Glomerular endothelial cell (primary cell): ENCODE data around the gene PCSK6. TPM values are rescaled to one million over a fixed set of nuclear protein-coding genes. Genes with fewer than 3 reads are reported as not detected.

Source experiments
- DNase-seq: peaks from one replicate; pipeline ENCODE4 v3.0.0-alpha.2; 2011; ENCODE audit warnings: low read depth, low spot score; ENCODE audit errors: extremely low read depth
- total RNA-seq: library from RNA; depleted of rRNA; stranded (reverse); fragments of >200 nt; gene quantifications from 2 replicates; pipeline ENCODE4 v1.2.3, GENCODE V29; 2015

Gene PCSK6
- total RNA-seq = 19.2 and 24.4 TPM in 2 replicates

DNA sequence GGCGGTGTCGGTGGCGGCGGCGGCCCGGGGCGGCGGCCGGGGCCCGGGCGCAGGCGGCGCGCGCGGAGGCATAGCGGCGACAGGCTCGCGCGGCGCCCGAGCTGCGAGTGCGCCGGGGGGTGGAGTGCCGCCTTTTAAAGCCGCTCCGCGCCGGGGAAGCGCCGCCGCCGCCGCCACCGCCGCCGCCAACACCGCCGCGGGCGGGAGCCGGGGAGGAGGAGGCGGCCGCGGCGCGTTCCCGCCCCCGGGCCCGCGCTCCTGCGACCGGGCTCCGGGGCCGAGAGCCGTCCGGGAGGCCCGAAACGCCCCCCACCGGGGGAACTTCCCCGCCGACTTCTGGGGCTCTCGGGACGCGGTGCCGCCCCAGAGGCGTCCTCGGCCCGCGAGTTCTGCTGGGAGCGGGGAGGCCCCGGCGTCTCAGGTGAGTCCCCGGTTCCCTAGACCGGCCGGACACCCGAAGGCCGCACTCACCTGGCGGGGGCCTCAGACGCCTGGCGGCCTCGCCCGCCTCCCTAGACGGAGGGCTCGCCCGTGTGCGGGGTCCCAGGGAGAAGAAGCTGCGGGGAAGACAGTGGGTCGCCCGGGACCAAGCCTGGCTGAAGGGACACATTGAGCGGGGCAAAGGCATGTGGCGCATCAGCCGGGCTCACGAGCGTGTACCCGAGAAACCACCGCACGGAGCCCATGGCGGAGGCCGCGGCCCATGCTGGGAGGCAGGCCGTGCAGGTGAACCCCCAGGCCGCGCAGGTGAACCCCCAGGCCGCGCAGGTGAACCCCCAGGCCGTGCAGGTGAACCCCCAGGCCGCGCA is at the start of gene PCSK6:
Gene PCSK6 (minus strand): TSS at position 109 of the 809 bp plus-strand sequence. CDS start 37 bp downstream, at position 72.
- DNase-seq = no peak

DNA sequence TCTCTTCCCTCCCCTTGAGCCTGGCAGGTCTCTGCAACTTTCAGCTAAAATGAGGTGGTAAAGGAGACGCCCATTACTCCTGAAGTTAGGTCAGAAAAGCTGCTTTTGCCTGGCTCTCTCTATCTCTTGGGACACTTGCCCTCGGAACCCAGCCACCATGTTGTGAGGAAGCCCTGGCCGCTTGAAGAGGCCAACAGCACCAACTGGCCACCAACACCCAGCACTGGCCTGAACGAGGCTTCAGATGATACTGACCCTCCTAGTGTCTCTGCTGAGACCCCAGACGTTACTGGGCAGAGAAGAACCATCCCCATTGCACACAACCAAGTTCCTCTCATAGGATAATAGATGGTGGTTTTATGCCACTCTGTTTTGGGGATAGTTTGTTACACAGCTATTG is 49.5 kb upstream of the PCSK6 start:
- DNase-seq = no peak

DNA sequence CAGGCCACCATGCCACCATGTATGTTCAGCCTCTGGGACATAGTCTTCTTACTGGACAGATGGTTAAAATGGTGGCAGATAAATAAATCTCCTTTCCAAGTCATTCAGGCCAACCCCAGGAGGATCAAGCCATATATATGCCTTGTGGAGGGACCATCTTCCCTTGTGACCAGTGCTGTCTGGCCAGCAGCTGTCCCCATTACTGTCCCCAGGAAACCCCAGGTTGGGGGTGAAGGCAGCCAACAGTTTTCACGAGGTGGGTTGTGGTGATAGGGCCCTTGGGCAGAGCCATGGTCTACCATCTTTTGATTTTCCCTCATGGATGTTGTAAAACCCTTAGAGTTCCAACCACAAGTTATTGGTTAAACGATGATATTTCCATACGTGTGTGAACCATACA is 48.7 kb upstream of the PCSK6 start:
- DNase-seq = no peak

DNA sequence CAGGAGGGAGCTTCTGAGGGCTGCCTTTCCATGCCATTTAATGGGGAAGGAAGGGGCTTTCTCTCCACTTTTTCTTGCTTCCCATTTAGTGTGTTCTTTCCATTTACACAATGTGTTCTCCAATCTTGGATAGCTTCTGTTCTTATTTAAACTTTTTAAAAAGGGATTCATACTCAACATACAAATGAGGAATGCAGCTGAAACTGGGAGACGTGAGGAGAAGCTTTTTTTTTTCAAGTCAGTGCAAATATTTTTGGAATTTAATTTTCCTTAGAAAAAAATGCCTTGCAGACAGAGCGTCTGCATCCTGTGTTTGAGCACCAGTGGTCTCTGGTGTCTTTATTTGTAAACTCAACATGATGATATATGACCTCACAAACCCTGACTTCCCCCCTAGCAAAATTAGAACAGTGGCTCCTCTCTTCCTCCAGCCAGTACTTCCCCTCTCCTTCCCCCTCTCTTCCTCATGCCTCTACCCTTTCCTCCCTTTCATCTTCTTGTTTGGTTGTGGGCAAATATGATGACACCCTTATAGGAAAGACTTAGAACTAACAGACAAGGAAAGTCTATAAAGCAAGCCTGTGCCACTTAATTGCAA is 48.1 kb upstream of the PCSK6 start:
- DNase-seq = no peak

DNA sequence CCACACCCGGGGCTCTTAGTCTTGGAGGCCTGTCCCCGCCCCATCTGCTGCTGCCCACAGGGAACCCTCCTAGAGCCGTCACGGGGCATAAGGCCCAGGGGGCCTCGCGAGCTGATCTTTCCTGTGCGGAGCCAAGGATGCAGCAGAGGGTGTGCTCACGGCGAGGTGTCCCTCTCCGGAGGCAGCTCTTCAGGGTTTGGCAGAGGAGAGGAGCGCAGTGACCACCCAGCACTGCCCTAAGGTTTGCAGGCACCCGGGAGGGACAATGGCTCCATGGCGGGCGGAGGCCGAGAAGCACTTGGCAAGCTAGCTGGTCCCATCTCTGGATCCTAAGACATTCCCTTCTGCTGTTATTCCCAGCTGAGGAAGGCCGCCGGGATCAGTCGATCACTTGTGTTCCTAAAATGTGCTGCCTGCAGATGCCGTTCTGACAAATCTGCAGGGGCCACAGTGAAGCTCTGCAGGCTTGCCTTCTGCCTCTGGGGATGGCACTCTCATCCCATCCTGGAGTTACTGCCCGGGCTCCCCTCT is 47.4 kb upstream of the PCSK6 start:
- DNase-seq = no peak

DNA sequence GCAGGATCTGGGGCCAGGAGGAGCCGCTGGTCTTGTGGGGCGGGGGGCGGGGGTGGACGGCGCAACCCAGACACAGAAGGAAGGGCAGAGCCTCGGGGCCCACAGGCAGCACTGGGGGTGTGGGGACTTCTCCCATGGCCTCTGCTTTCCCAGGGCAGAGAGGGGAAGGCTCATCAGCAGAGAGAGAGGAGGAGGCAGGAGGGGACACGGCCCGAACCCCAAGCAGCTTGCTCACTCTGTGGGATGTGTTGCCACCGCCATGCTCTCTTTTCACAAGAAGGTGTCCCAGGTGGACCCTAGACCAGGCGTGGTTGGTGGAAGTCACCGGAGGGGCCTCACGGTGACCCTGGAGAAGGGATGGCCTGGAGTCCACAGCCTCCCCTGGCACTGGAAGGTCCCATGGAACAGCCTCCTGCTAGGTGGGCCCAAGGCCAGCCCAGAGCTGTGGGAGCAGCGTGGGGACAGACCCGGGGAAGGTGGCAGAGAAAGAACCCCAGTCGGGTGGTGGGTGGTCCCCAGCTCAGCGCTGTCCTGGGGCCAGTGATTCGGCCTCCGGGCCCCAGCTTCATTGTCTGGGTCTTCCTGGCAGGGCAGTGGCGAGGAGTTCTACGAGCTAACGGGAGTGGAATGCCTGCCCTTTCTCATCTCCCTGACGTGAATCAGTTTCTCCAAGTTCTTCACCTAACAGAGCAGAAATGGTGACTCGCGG is 46.8 kb upstream of the PCSK6 start:
- no peak for DNase-seq

DNA sequence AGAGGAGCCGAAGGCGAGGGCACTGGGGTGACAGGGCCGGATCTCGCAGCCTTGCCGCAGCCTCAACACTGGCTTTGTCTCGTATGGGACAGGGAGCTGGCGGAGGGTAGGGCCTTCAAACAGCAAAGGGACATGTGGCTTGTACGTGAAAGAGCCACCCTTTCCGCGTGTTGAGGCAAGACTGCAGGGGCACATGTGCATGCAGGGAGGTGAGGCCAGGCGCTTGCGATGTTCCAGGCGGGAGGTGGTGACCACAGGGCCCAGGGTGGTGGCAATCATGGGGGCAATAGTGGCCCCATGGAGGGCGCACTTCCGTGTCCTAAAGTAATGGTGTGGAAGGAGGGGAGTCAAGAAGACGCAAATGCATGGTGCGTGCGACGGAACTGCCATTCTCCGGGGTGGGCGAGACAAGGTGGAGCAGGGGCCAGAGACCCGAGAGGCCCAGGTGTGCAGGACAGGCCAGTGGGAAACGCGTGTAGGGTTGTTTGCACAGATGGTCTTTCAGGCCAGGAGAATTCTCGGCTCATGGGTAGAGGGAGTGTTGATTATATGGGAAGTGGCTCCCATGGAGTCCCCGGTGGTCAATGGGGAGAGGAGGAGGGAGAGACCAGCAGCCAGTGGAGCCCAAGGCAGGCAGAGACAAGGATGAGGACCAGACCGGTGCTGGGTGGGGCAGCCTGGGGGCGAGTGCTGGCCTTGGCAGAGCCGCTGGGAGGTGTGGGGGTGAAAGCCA is 45.8 kb upstream of the PCSK6 start:
- DNase-seq = no peak

DNA sequence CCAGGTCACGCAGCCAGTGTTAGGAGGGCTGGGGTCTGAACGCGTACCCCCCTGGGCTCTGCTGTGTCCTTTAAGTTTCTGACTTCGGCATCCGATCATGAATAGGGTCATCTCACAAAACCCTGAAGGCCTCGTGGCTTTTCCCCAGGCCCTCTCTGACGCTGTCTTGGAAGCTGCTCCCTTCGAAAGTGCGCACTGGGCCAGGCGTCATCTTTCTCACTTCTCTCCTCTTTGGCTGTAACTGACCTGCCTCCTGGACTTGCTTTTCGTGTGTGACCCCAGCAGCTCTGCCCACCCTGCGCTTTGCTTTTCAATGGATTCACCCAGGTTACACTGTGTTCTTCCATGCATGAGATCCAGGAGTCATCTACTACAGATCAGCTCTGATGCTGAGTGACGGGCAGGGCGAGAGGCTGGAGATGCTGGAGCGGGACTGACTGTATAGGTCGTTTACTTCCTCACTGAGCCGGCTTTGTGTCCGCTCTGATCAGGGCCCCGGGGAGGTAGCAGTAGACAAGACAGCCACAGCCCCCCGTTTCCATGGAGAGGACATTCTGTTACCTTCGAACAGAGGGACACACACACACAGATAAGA is 45.0 kb upstream of the PCSK6 start:
- DNase-seq = no peak

DNA sequence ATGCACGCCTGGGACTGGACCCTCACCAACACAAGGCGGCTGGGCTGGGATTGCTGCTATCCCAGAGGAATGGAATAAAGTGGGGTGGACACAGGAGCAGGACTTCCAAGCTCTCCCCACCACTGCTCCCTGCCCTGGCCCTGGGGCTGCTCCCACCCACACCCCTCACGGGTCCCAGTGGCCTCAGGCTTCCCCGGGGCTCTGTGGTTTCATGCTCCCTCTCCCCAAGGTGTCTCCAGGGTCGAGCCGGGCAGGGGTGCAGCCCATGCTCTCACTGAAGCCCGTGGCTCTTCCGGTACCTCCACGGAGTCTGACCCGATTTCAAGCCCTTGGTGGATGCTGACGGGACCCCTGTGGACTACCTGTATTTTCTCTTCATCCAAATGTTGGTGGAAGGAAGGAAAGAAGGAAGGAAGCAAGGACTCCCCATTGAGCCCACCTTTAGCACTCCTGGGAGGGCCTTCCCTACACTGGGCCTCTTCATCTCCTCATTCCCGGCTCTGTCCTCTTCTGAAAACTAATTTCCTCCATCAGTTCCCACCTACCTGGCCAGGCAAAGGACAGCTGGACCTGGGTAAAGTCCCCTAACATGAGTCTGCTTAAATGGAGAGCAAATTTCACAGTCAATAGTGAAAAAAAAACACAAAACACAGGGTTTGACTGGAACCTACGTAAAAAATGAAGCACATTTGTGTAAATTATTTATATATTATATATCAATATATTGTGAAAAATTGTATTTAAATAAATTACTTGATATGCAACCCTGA is 44.0 kb upstream of the PCSK6 start:
- DNase-seq = no peak

DNA sequence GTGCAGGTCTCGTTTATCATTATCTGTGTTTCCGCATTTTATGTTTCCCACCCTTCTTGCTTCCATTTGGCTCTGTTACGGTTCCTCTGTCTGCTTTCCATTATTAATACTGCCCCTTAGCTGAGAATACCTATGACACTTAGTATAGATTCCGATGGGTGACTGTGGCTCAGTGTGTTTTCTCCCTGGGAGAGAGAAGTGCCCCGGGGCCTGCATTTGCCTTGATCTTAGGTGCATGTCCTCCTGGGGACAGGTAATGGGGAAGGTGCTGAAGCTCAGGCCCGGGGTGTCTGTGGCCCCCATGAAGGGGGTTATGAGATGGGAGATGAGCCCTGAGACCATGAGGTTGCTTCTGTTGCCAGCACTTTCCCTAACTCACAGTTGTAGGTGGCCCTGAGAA is 43.4 kb upstream of the PCSK6 start:
- no peak for DNase-seq

DNA sequence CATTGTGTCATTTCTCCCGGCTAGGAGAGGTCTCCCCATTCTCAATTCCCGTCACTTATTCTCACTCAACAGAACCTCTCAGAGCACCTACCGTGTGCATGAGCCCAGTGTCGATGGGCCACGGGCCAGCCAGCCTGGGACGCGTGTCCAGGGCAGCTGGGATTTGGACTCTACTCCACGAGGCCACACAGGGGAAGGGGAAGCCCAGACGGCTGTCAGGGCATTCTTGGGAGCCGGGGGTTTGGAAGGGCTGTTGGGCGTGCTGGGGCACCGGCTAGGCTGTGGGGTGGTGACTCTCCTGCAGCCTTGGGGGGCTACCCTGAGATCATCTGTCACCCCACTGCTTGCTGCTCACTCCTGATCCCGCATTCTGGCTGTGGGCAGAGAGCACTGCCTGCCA is 41.7 kb upstream of the PCSK6 start:
- DNase-seq = no peak

DNA sequence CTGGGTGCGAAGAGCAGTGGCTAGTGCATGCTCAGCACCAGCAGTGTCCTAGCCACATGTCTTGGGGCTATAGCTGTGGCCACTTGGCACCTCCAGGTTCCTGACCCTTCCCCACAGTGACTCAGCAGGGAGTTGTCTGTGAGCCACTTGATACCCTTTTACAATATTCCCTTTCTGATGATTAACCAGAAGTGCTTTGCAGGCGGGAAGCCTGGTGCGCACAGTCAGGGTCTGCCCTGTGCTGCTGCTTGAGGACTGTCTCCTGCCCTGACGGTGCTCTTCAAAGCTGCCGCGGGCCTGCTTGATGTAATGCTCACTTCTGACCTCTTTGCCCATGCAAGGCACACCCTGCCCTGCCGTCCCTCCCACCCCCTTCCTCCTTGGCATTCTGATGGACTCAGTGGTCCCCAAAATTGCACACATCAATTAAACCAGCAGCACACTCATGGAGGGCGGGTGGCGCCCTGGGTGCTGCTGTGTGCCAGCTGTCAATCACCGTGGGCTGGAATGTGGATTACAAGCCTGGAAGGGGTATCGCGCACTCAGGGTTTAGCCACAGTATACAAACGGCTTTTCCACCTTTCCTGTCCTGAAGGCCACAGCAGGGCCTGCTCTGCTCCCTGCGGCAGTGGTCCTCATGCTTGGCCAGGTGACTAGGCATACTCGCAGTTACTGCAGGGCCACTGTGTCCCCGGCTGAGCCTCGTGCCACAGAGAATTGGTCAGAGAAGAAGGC is 40.9 kb upstream of the PCSK6 start:
- no peak for DNase-seq

DNA sequence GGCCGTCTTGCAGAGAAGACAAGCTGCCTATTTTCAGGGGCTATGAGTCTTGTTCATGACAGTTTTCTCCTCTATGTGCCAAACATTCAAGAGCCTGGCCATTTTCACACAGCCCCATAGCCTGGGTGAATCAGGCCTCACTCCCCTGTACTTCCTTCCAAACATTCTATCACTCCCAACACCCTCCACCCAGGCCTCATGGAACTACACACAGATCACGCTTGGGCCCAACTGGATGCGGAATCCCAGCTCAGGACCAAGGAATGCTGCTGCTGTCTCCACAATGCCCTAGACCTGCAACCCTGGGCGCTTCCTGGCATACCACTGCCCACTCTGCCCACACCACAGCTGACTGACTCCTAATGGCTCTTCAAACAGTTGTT is 39.4 kb upstream of the PCSK6 start:
- no peak for DNase-seq

DNA sequence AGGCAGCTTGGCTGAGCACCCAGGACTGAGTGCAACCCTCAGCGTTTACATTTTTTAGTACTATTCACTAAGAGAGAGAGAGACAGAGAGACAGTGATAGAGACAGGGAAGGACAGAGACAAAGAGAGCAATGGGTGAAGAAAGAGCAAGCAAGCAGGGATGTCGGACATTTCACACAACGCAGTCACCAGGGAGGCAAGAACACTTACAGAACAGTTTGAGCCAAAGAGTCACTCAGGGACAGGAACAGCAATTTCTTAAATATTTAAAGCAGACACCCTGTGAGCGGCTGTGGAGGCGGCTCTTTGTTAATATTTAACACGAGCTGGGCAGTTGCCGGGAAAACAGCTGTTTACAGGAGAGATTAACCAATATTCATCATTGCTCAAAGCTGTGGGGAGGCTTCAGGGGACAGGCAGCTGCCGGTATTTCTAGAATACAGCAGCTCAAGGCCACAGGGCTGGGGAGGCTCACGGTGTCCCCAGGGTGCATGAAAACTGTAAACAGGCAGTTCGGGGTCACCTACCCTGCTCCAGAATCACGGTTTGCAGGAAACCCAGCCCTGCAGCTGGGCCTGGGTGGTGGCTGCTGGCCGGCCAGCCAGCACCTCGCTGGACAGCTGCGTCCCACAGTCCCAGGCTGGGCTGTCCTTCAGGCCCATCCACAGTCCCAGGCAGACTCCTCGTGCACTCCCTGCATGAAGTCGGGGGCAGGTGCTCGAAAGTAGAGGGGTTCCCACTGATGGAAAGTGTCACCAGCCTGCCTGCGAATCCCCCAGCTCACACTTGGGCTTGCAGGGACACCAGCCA is 38.8 kb upstream of the PCSK6 start:
- no peak for DNase-seq

DNA sequence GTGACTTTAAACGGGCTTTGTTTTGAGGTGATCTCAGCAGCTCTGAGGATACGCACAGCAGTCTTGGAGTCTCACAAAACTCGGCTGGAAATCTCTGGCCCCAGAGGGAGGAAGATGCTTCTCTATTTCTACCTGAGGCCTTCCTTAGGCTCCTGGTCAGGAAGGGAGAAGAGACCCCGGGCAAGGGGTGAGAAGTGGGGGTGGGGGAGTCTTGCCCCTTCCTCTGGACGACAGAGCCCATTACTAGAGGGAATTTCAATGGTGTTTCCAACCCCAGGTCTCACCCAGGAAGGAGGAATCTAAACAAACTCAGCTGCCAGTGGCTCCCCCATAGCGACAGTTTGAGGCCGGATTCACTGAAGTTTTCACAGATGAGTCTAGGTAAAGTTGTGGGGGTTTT is 37.4 kb upstream of the PCSK6 start:
- DNase-seq = no peak

DNA sequence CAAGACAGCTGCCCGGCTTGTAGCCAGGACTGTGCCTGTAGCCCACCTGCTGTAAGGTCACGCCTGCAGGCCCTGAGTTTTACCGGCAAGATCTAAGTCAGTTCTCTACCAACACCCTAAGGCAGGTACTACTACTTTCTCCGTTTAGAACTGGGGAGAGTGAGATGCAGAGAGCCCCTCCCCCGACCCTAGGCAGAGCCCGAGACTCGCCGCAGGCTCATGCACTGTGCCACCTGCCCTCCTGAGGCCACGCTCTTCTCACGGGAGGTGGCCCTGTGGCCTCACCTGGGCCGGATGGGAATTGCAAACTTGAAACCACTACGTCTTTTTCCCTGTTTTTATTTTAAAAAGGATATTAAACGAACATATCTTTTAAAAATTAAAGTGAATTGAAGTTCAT is 36.9 kb upstream of the PCSK6 start:
- no peak for DNase-seq

DNA sequence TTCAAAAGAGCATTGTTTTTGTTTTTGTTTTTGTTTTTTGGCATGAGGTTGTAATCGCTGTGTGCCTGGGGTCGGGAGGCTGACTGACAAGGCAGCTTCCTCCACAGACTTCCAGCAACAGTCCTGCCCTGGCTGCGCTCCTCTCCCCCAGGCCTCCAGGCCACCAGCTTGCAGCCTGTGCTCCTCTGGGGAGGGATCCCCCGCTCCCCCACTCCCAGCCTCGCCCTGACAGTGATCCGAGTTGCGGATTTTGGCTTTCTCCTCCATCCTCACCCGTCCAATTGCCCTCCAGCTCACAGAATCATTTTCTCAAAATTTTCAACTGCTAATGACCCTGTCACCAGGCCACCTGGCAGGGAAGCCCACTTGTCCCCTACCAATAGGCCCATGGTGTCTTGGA is 36.5 kb upstream of the PCSK6 start:
- DNase-seq = no peak

DNA sequence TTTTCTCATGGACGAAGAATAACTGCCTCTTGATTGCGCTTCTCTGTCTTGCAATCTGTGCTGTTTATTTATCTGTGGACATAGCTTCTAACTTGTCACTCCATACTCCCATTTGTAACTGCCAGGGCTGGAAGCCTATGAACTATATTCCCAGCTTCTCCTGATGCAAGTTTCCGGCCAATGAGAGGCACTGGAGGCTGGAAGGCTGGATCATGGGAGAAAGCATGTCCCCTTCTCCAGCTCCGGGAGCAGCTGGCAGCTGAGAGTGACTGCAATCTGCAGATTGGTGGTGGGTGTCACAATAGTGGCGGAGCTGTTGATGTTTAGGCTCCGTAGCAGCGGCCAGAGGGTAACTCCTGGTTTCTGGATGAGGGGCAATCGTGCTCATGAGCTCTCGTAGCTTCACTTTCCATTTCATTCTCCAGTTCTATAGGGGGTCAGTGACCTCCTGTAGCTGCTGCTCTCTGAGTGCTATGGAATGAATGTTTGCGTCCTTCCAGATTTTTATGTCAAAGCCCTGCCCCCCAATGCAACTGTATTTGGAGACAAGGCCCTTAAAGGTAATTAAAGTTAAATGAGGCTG is 35.7 kb upstream of the PCSK6 start:
- DNase-seq = no peak
